SJCRH30 (cell line): ENCODE results near the gene ALKAL2. TPM values are rescaled to one million over a fixed set of nuclear protein-coding genes. Genes with fewer than 3 reads are reported as not detected.

Experiments
- DNase-seq, 2 experiments: peaks; one replicate each; pipeline ENCODE4 v3.0.0-alpha.2; 2015 to 2020
- H3K27ac ChIP-seq: fragments of 250-450 bp; sonication (Bioruptor Pico); 2 replicates; pipeline ENCODE4 v1.5.1; 2020; ENCODE audit warnings: mild to moderate bottlenecking, moderate library complexity
- H3K27me3 ChIP-seq: fragments of 250-450 bp; sonication (Bioruptor Pico); 2 replicates; pipeline ENCODE4 v1.5.1; 2020; ENCODE audit warnings: mild to moderate bottlenecking, moderate library complexity
- H3K36me3 ChIP-seq: fragments of 250-450 bp; sonication (Bioruptor Pico); 2 replicates; pipeline ENCODE4 v1.5.1; 2020; ENCODE audit warnings: mild to moderate bottlenecking, moderate library complexity
- H3K4me1 ChIP-seq: fragments of 250-450 bp; sonication (Bioruptor Pico); 2 replicates; pipeline ENCODE4 v1.5.1; 2020; ENCODE audit warnings: mild to moderate bottlenecking, moderate library complexity
- H3K4me3 ChIP-seq: fragments of 250-450 bp; sonication (Bioruptor Pico); 2 replicates; pipeline ENCODE4 v1.5.1; 2020; ENCODE audit warnings: mild to moderate bottlenecking, moderate library complexity
- H3K9me3 ChIP-seq: fragments of 250-450 bp; sonication (Bioruptor Pico); replicated peaks from 2 replicates; pipeline ENCODE4 v1.5.1; 2020; ENCODE audit warnings: mild to moderate bottlenecking, moderate library complexity
- total RNA-seq: library from RNA; depleted of rRNA; stranded (reverse); fragments of >200 nt; shearing (Covaris generic); gene quantifications from 2 replicates; pipeline ENCODE4 v1.2.3, GENCODE V29; 2014

Gene ALKAL2
- total RNA-seq, 1 experiment from 2014 or later: 0.65 TPM

GRCh38 chr2:268323-268722 is 19.6 kb downstream of the ALKAL2 start:
- H3K4me1 ChIP-seq: 0 out of 2 replicates have a peak, but pooled peaks cover 6% of the 10 kb centered on the region
- no peak overlapping the region for H3K4me3 ChIP-seq
- H3K27ac ChIP-seq: no peak overlapping the region
- no peaks in the 10 kb centered on the region for H3K27me3 ChIP-seq
- DNase-seq: no peak
- peaks cover 20% of the 10 kb centered on the region for H3K36me3 ChIP-seq
- no peaks in the 10 kb centered on the region for H3K9me3 ChIP-seq

GRCh38 chr2:264493-265468 is 23.1 kb downstream of the ALKAL2 start, which contains the start of gene ACP1:
Gene ACP1 (plus strand): TSS chr2:264947. CDS start chr2:264965, 18 bp downstream.
- H3K27me3 ChIP-seq: no peaks in the 10 kb centered on the region
- H3K4me3 ChIP-seq: peak within 1 kb of the TSS; percentile 95
- H3K9me3 ChIP-seq: no peaks in the 10 kb centered on the region
- 0 out of 2 replicates have a peak, but pooled peaks cover 6% of the 10 kb centered on the region for H3K4me1 ChIP-seq
- peaks cover 4% of the 10 kb centered on the region; the same call in 1 of the 2 replicates for H3K36me3 ChIP-seq
- peak within 1 kb of the TSS; percentile 81 for H3K27ac ChIP-seq
- DNase-seq: peak; percentile 91 to 95

GRCh38 chr2:263774-264492 is 24.0 kb downstream of the ALKAL2 start, which contains the start of gene SH3YL1:
Gene SH3YL1 (minus strand): TSS chr2:264032. CDS start chr2:263984, 48 bp downstream.
- Histone ChIP-seq H3K27ac (peak within 1 kb of the TSS; percentile 81), H3K4me3 (peak within 1 kb of the TSS; percentile 95), H3K36me3 (no peaks in the 10 kb centered on the region; the same call in 1 of the 2 replicates), H3K27me3 (no peaks in the 10 kb centered on the region), H3K4me1 (0 out of 2 replicates have a peak, but pooled peaks cover 6% of the 10 kb centered on the region), H3K9me3 (no peaks in the 10 kb centered on the region)
- no peak for DNase-seq

- no peak overlapping the region for H3K4me3 ChIP-seq
Measured at GRCh38 chr2:263022-263738, 24.7 kb downstream of the ALKAL2 start.

GRCh38 chr2:262117-262516 is 25.8 kb downstream of the ALKAL2 start:
- Histone ChIP-seq H3K36me3 (no peaks in the 10 kb centered on the region; the same call in 1 of the 2 replicates), H3K4me3 (no peak overlapping the region), H3K27ac (no peak overlapping the region), H3K27me3 (no peaks in the 10 kb centered on the region), H3K9me3 (no peaks in the 10 kb centered on the region; the same call in 1 of the 2 replicates), H3K4me1 (0 out of 2 replicates have a peak, but pooled peaks cover 6% of the 10 kb centered on the region)
- DNase-seq: no peak

More at GRCh38 chr2:263022-263738, 24.7 kb downstream of the ALKAL2 start:
- Histone ChIP-seq H3K27me3 (no peaks in the 10 kb centered on the region), H3K4me1 (0 out of 2 replicates have a peak, but pooled peaks cover 6% of the 10 kb centered on the region), H3K27ac (no peak overlapping the region), H3K9me3 (no peaks in the 10 kb centered on the region), H3K36me3 (no peaks in the 10 kb centered on the region; the same call in 1 of the 2 replicates)
- DNase-seq: no peak

- Histone ChIP-seq H3K27ac (no peak overlapping the region), H3K4me1 (0 out of 2 replicates have a peak, but pooled peaks cover under 1% of the 10 kb centered on the region)
Measured at GRCh38 chr2:260507-261161, 27.3 kb downstream of the ALKAL2 start.

GRCh38 chr2:259789-260331 is 28.0 kb downstream of the ALKAL2 start:
- no peaks in the 10 kb centered on the region for H3K4me1 ChIP-seq
- H3K9me3 ChIP-seq: no peaks in the 10 kb centered on the region; the same call in 1 of the 2 replicates
- no peak for DNase-seq
- no peak overlapping the region for H3K4me3 ChIP-seq
- H3K27ac ChIP-seq: no peak overlapping the region
- no peaks in the 10 kb centered on the region for H3K27me3 ChIP-seq
- H3K36me3 ChIP-seq: no peaks in the 10 kb centered on the region

More at GRCh38 chr2:260507-261161, 27.3 kb downstream of the ALKAL2 start:
- H3K4me3 ChIP-seq: no peak overlapping the region
- no peaks in the 10 kb centered on the region for H3K27me3 ChIP-seq
- DNase-seq: no peak
- H3K9me3 ChIP-seq: no peaks in the 10 kb centered on the region; the same call in 1 of the 2 replicates
- H3K36me3 ChIP-seq: no peaks in the 10 kb centered on the region

GRCh38 chr2:258933-259332 is 29.0 kb downstream of the ALKAL2 start:
- H3K36me3 ChIP-seq: no peaks in the 10 kb centered on the region
- no peaks in the 10 kb centered on the region for H3K4me1 ChIP-seq
- no peaks in the 10 kb centered on the region; the same call in 1 of the 2 replicates for H3K9me3 ChIP-seq
- DNase-seq: no peak
- no peak overlapping the region for H3K27ac ChIP-seq
- H3K4me3 ChIP-seq: no peak overlapping the region
- H3K27me3 ChIP-seq: no peaks in the 10 kb centered on the region

GRCh38 chr2:257842-258241 is 30.0 kb downstream of the ALKAL2 start:
- Histone ChIP-seq H3K4me1 (no peaks in the 10 kb centered on the region), H3K27ac (no peak overlapping the region), H3K9me3 (no peaks in the 10 kb centered on the region; the same call in 1 of the 2 replicates), H3K4me3 (no peak overlapping the region), H3K36me3 (no peaks in the 10 kb centered on the region), H3K27me3 (no peaks in the 10 kb centered on the region)
- no peak for DNase-seq

- H3K27me3 ChIP-seq: no peaks in the 10 kb centered on the region
- no peaks in the 10 kb centered on the region; the same call in 1 of the 2 replicates for H3K9me3 ChIP-seq
- no peaks in the 10 kb centered on the region for H3K36me3 ChIP-seq
- H3K27ac ChIP-seq: no peak overlapping the region
- no peak for DNase-seq
- H3K4me3 ChIP-seq: no peak overlapping the region
- no peaks in the 10 kb centered on the region for H3K4me1 ChIP-seq
Measured at GRCh38 chr2:257429-257828, 30.5 kb downstream of the ALKAL2 start.

GRCh38 chr2:256094-256493 is 31.8 kb downstream of the ALKAL2 start:
- Histone ChIP-seq H3K4me3 (no peak overlapping the region), H3K27me3 (no peaks in the 10 kb centered on the region), H3K4me1 (no peaks in the 10 kb centered on the region), H3K27ac (no peak overlapping the region), H3K9me3 (no peaks in the 10 kb centered on the region; the same call in 1 of the 2 replicates), H3K36me3 (no peaks in the 10 kb centered on the region)
- DNase-seq: no peak

GRCh38 chr2:255195-255594 is 32.7 kb downstream of the ALKAL2 start:
- DNase-seq: no peak
- H3K36me3 ChIP-seq: no peaks in the 10 kb centered on the region; the same call in 1 of the 2 replicates
- peak overlapping the region; percentile 74 for H3K27ac ChIP-seq
- H3K4me3 ChIP-seq: no peak overlapping the region
- peaks cover 4% of the 10 kb centered on the region; the same call in 1 of the 2 replicates for H3K9me3 ChIP-seq
- no peaks in the 10 kb centered on the region for H3K4me1 ChIP-seq
- no peaks in the 10 kb centered on the region for H3K27me3 ChIP-seq

- Histone ChIP-seq H3K4me3 (no peak overlapping the region), H3K9me3 (peaks cover 4% of the 10 kb centered on the region; the same call in 1 of the 2 replicates), H3K27me3 (no peaks in the 10 kb centered on the region), H3K27ac (peak overlapping the region; percentile 74), H3K36me3 (no peaks in the 10 kb centered on the region; the same call in 1 of the 2 replicates), H3K4me1 (no peaks in the 10 kb centered on the region)
- peak; percentile 61 to 68 for DNase-seq
Measured at GRCh38 chr2:254241-254640, 33.6 kb downstream of the ALKAL2 start.
